Fibroblast of skin of right quadriceps (primary cell): ENCODE results near the gene FDX2.

ENCODE experiments used
- DNase-seq: peaks from one replicate; pipeline ENCODE4 v3.0.0-alpha.2; 2013

FDX2 gene

GRCh38 chr19:10299545-10300458 lies 16.0 kb downstream of the FDX2 start:
- peak; percentile 44 for DNase-seq

- no peak for DNase-seq
These were observed 19.8 kb downstream of the FDX2 start for GRCh38 chr19:10295847-10296591.

GRCh38 chr19:10295305-10295846 lies 20.4 kb downstream of the FDX2 start:
- no peak for DNase-seq

GRCh38 chr19:10294368-10294697 lies 21.5 kb downstream of the FDX2 start:
- DNase-seq, result no peak

- no peak for DNase-seq
These were observed 22.0 kb downstream of the FDX2 start for GRCh38 chr19:10293637-10294367.

GRCh38 chr19:10292789-10293636 lies 22.8 kb downstream of the FDX2 start:
- no peak for DNase-seq

- peak; percentile 76 for DNase-seq
These were observed 23.5 kb downstream of the FDX2 start for GRCh38 chr19:10292206-10292788.

GRCh38 chr19:10291554-10292205 lies 24.1 kb downstream of the FDX2 start:
- DNase-seq, result no peak

GRCh38 chr19:10290876-10291553 lies 24.8 kb downstream of the FDX2 start:
- DNase-seq, result no peak

- no peak for DNase-seq
These were observed 25.4 kb downstream of the FDX2 start for GRCh38 chr19:10290357-10290875.

- DNase-seq, result no peak
These were observed 25.9 kb downstream of the FDX2 start, which contains the start of gene ICAM5 for GRCh38 chr19:10289836-10290356. TSS of gene ICAM5 (plus strand) at chr19:10289952. CDS start at chr19:10290044, 92 bp downstream.

- peak; percentile 58 for DNase-seq
These were observed 26.5 kb downstream of the FDX2 start for GRCh38 chr19:10289167-10289835.

- DNase-seq, result peak; percentile 57
These were observed 27.1 kb downstream of the FDX2 start for GRCh38 chr19:10288662-10289166.

- no peak for DNase-seq
These were observed 28.7 kb downstream of the FDX2 start, which contains the start of gene ICAM4 for GRCh38 chr19:10286803-10287737. TSS of gene ICAM4 (plus strand) at chr19:10286955. CDS start at chr19:10287013, 58 bp downstream.

GRCh38 chr19:10285393-10285792 lies 30.4 kb downstream of the FDX2 start:
- no peak for DNase-seq

- no peak for DNase-seq
These were observed 30.9 kb downstream of the FDX2 start for GRCh38 chr19:10284960-10285278.

- DNase-seq, result no peak
These were observed 31.5 kb downstream of the FDX2 start for GRCh38 chr19:10284065-10284959.
